ENCODE measurements around the gene CCL18. TPM values are rescaled to one million over a fixed set of nuclear protein-coding genes. Genes with fewer than 3 reads are reported as not detected.
"Not testable (repeated sequence)": the region's sequence is repeated elsewhere in the genome, so short reads cannot be mapped to it uniquely, and the experiment has no call there.

The CCL18 gene
- total RNA-seq, 6 experiments from 2014 or later = not detected

- Mint-ChIP-seq H3K36me3 (ENCODE audit: low read depth) (peaks cover 5% of the 10 kb centered on the region; the same call in 1 of the 2 replicates), H3K4me3 (no peak overlapping the region), H3K9me3 (peaks cover 23% of the 10 kb centered on the region), H3K27me3 (ENCODE audit: insufficient read depth) (no peaks in the 10 kb centered on the region; the same call in none of the 2 replicates), H3K27ac (no peak overlapping the region), H3K4me1 (ENCODE audit: low read depth) (no peaks in the 10 kb centered on the region)
- TF ChIP-seq CTCF (IDR thresholded peaks at IDR 0.05) = no peak
- no peak for DNase-seq
Measured at GRCh38 chr17:36118477-36119353, 54.6 kb downstream of the CCL18 start.

GRCh38 chr17:36120221-36120620, 56.1 kb downstream of the CCL18 start:
- DNase-seq = no peak
- H3K27me3 Mint-ChIP-seq (ENCODE audit: insufficient read depth) = peaks cover 2% of the 10 kb centered on the region
- no peak for TF ChIP-seq CTCF (IDR thresholded peaks at IDR 0.05)
- H3K4me1 Mint-ChIP-seq (ENCODE audit: low read depth) = no peaks in the 10 kb centered on the region
- no peak overlapping the region for H3K4me3 Mint-ChIP-seq
- peaks cover 5% of the 10 kb centered on the region; the same call in 1 of the 2 replicates for H3K36me3 Mint-ChIP-seq (ENCODE audit: low read depth)
- no peak overlapping the region for H3K27ac Mint-ChIP-seq
- H3K9me3 Mint-ChIP-seq = peaks cover 15% of the 10 kb centered on the region

- H3K4me1 Mint-ChIP-seq (ENCODE audit: low read depth); DNase-seq; H3K27ac Mint-ChIP-seq; H3K27me3 Mint-ChIP-seq (ENCODE audit: insufficient read depth); H3K4me3 Mint-ChIP-seq: not testable (repeated sequence)
- Mint-ChIP-seq H3K36me3 (ENCODE audit: low read depth) (peaks cover 12% of the 10 kb centered on the region; the same call in 1 of the 2 replicates), H3K9me3 (peaks cover 24% of the 10 kb centered on the region)
Measured at GRCh38 chr17:36121099-36121498, 57.0 kb downstream of the CCL18 start.

Other genes starting within 250 kb of the CCL18 start
- gene HEATR9, start 195.4 kb upstream of the CCL18 start, total RNA-seq (2021; fragmentation: NEBNext Ultra II Directional; extraction: Animal tissue kit (Norgen Biotek cat#: 25700)) = not detected
- gene CCL5, start 183.9 kb upstream of the CCL18 start, total RNA-seq (2021; fragmentation: NEBNext Ultra II Directional; extraction: Animal tissue kit (Norgen Biotek cat#: 25700)) = under 1 TPM in 1 of 6 experiments, not detected in 5; 0.19 TPM
- gene RDM1, start 133.5 kb upstream of the CCL18 start, total RNA-seq (2021; fragmentation: NEBNext Ultra II Directional; extraction: Animal tissue kit (Norgen Biotek cat#: 25700)) = under 1 TPM in 4 of 6 experiments, not detected in 2; 0.23 to 0.76 (median 0.53) TPM
- not detected for gene LYZL6, start 120.6 kb upstream of the CCL18 start, total RNA-seq (2021; fragmentation: NEBNext Ultra II Directional; extraction: Animal tissue kit (Norgen Biotek cat#: 25700))
- gene CCL16, start 82.8 kb upstream of the CCL18 start, total RNA-seq (2021; fragmentation: NEBNext Ultra II Directional; extraction: Animal tissue kit (Norgen Biotek cat#: 25700)) = not detected
- gene CCL14, start 77.5 kb upstream of the CCL18 start, total RNA-seq (2021; fragmentation: NEBNext Ultra II Directional; extraction: Animal tissue kit (Norgen Biotek cat#: 25700)) = not detected
- not detected for gene CCL15, start 62.7 kb upstream of the CCL18 start, total RNA-seq (2021; fragmentation: NEBNext Ultra II Directional; extraction: Animal tissue kit (Norgen Biotek cat#: 25700))
- not detected for gene CCL23, start 46.3 kb upstream of the CCL18 start, total RNA-seq (2021; fragmentation: NEBNext Ultra II Directional; extraction: Animal tissue kit (Norgen Biotek cat#: 25700))
- not detected for gene CCL3, start 25.9 kb downstream of the CCL18 start, total RNA-seq (2021; fragmentation: NEBNext Ultra II Directional; extraction: Animal tissue kit (Norgen Biotek cat#: 25700))
- gene CCL4, start 39.6 kb downstream of the CCL18 start, total RNA-seq (2021; fragmentation: NEBNext Ultra II Directional; extraction: Animal tissue kit (Norgen Biotek cat#: 25700)) = not detected
- gene TBC1D3B, start 112.4 kb downstream of the CCL18 start, total RNA-seq (2021; fragmentation: NEBNext Ultra II Directional; extraction: Animal tissue kit (Norgen Biotek cat#: 25700)) = 1 to 10 TPM in 2 of 6 experiments, under 1 TPM in 4; 0.54 to 1.3 (median 0.80) TPM
- gene CCL3L1, start 132.5 kb downstream of the CCL18 start, total RNA-seq (2021; fragmentation: NEBNext Ultra II Directional; extraction: Animal tissue kit (Norgen Biotek cat#: 25700)) = under 1 TPM in 5 of 6 experiments, not detected in 1; 0.17 to 0.66 (median 0.46) TPM
- not detected for gene CCL4L2, start 146.8 kb downstream of the CCL18 start, total RNA-seq (2021; fragmentation: NEBNext Ultra II Directional; extraction: Animal tissue kit (Norgen Biotek cat#: 25700))
- under 1 TPM in 2 of 6 experiments, not detected in 4; 0.24 to 0.28 TPM for gene TBC1D3I, start 200.3 kb downstream of the CCL18 start, total RNA-seq (2021; fragmentation: NEBNext Ultra II Directional; extraction: Animal tissue kit (Norgen Biotek cat#: 25700))

All from HFFc6 (cell line).